Measurements from ENCODE around the gene NOXO1.
"Not testable (repeated sequence)": the region's sequence is repeated elsewhere in the genome, so short reads cannot be mapped to it uniquely, and the experiment has no call there.

NOXO1 gene
- total RNA-seq, result 0 to 0.48 (median 0.14) reads per million in 18 experiments

GRCh38 chr16:1981398-1981836, at the start of gene NOXO1:
Gene NOXO1 (minus strand): TSS chr16:1981469. CDS start chr16:1981179, 290 bp downstream.
- no peak for DNase-seq

- no peak for DNase-seq
Measured at GRCh38 chr16:2030036-2030435, 48.8 kb upstream of the NOXO1 start.

GRCh38 chr16:2029350-2029749, 48.1 kb upstream of the NOXO1 start:
- no peak for DNase-seq

GRCh38 chr16:2028620-2029220, 47.5 kb upstream of the NOXO1 start:
- no peak for DNase-seq

- DNase-seq, result no peak
Measured at GRCh38 chr16:2028146-2028545, 46.9 kb upstream of the NOXO1 start.

- peak in 1 of 2 donors; percentile 6 for DNase-seq
Measured at GRCh38 chr16:2027024-2028010, 46.0 kb upstream of the NOXO1 start.

GRCh38 chr16:2026461-2027023, 45.3 kb upstream of the NOXO1 start, which contains the start of gene NHERF2:
Gene NHERF2 (plus strand): TSS chr16:2026902. CDS start chr16:2027006, 104 bp downstream.
- DNase-seq, result no peak

- no peak for DNase-seq
Measured at GRCh38 chr16:2025878-2026460, 44.7 kb upstream of the NOXO1 start.

- DNase-seq, result no peak
Measured at GRCh38 chr16:2025251-2025650, 44.0 kb upstream of the NOXO1 start.

GRCh38 chr16:2024032-2024420, 42.8 kb upstream of the NOXO1 start:
- DNase-seq, result no peak

- peak; percentile 92 to 93 for DNase-seq
Measured at GRCh38 chr16:2023092-2024031, 42.1 kb upstream of the NOXO1 start.

- peak in 1 of 2 donors; percentile 30 for DNase-seq
Measured at GRCh38 chr16:2022723-2023091, 41.4 kb upstream of the NOXO1 start.

GRCh38 chr16:2019921-2020831, 38.9 kb upstream of the NOXO1 start:
- peak in 1 of 2 donors; percentile 4 for DNase-seq

- DNase-seq, result no peak
Measured at GRCh38 chr16:2019518-2019920, 38.2 kb upstream of the NOXO1 start, which contains the start of gene NPW. Gene NPW (plus strand): TSS chr16:2019785.

- DNase-seq, result no peak
Measured at GRCh38 chr16:2016407-2016922, 35.2 kb upstream of the NOXO1 start.

- DNase-seq, result no peak
Measured at GRCh38 chr16:2015947-2016208, 34.6 kb upstream of the NOXO1 start.

GRCh38 chr16:2015117-2015946, 34.1 kb upstream of the NOXO1 start:
- peak; percentile 79 to 93 for DNase-seq

- no peak for DNase-seq
Measured at GRCh38 chr16:2013527-2013926, 32.3 kb upstream of the NOXO1 start.

GRCh38 chr16:2011726-2012125, 30.5 kb upstream of the NOXO1 start:
- DNase-seq, result not testable (repeated sequence)
